ENCODE data around the gene TPM3. TPM values are rescaled to one million over a fixed set of nuclear protein-coding genes. Genes with fewer than 3 reads are reported as not detected.

The TPM3 gene
- total RNA-seq, 4 donors from 2014 or later = 156 to 192 (median 181) TPM

GRCh38 chr1:154221278-154222001, 29.5 kb upstream of the TPM3 start:
- peak overlapping the region; percentile 68 for H3K4me3 ChIP-seq
- H3K27ac ChIP-seq = peak overlapping the region; percentile 98
- no peaks in the 10 kb centered on the region for H3K9me3 ChIP-seq
- no peaks in the 10 kb centered on the region for H3K27me3 ChIP-seq
- 2% methylated on average over 22 of the region's 28 CpGs for WGBS
- TF ChIP-seq POLR2A (IDR thresholded peaks at IDR 0.05) (no peak), EP300 (IDR thresholded peaks at IDR 0.05) (no peak), POLR2AphosphoS5 (IDR thresholded peaks at IDR 0.05) (no peak), CTCF (IDR thresholded peaks at IDR 0.05) (no peak)
- H3K36me3 ChIP-seq = peaks cover 22% of the 10 kb centered on the region
- peaks cover 64% of the 10 kb centered on the region for H3K4me1 ChIP-seq
- peak; percentile 86 to 88 for DNase-seq (ENCODE audit: low spot score in 2 of 2)

GRCh38 chr1:154220970-154221277, 29.0 kb upstream of the TPM3 start:
- Histone ChIP-seq H3K4me3 (peak overlapping the region; percentile 68), H3K9me3 (no peaks in the 10 kb centered on the region), H3K27ac (peak overlapping the region; percentile 98), H3K4me1 (peaks cover 62% of the 10 kb centered on the region), H3K27me3 (no peaks in the 10 kb centered on the region), H3K36me3 (peaks cover 21% of the 10 kb centered on the region)
- WGBS = 3% methylated on average over 24 of the region's 33 CpGs
- DNase-seq (ENCODE audit: low spot score in 2 of 2) = no peak
- TF ChIP-seq EP300 (IDR thresholded peaks at IDR 0.05) (no peak), POLR2AphosphoS5 (IDR thresholded peaks at IDR 0.05) (no peak), CTCF (IDR thresholded peaks at IDR 0.05) (no peak), POLR2A (IDR thresholded peaks at IDR 0.05) (no peak)

- H3K9me3 ChIP-seq = no peaks in the 10 kb centered on the region
- H3K4me1 ChIP-seq = peaks cover 58% of the 10 kb centered on the region
- no peaks in the 10 kb centered on the region for H3K27me3 ChIP-seq
- peak within 1 kb of the TSS; percentile 98 for H3K27ac ChIP-seq
- H3K36me3 ChIP-seq = peaks cover 15% of the 10 kb centered on the region
- TF ChIP-seq POLR2A (IDR thresholded peaks at IDR 0.05) (peak; percentile 45 to 84), CTCF (IDR thresholded peaks at IDR 0.05) (no peak), POLR2AphosphoS5 (IDR thresholded peaks at IDR 0.05) (peak; percentile 31 to 99 (median 82)), EP300 (IDR thresholded peaks at IDR 0.05) (peak; percentile 93)
- peak within 1 kb of the TSS; percentile 68 for H3K4me3 ChIP-seq
- peak; percentile 99 for DNase-seq (ENCODE audit: low spot score in 2 of 2)
- under 1% methylated on average over 55 of the region's 73 CpGs for WGBS
Measured at GRCh38 chr1:154220071-154220969, 28.4 kb upstream of the TPM3 start, which contains the start of gene UBAP2L. TSS of gene UBAP2L (plus strand) at chr1:154220955. CDS start at chr1:154225124, 4,169 bp downstream.

- H3K36me3 ChIP-seq = peaks cover 14% of the 10 kb centered on the region
- WGBS = 7% methylated on average over 5 of the region's 5 CpGs
- H3K27ac ChIP-seq = peak overlapping the region; percentile 98
- no peak for DNase-seq (ENCODE audit: low spot score in 2 of 2)
- TF ChIP-seq POLR2AphosphoS5 (IDR thresholded peaks at IDR 0.05) (no peak), POLR2A (IDR thresholded peaks at IDR 0.05) (no peak), EP300 (IDR thresholded peaks at IDR 0.05) (no peak), CTCF (IDR thresholded peaks at IDR 0.05) (no peak)
- H3K4me3 ChIP-seq = peak overlapping the region; percentile 68
- no peaks in the 10 kb centered on the region for H3K9me3 ChIP-seq
- no peaks in the 10 kb centered on the region for H3K27me3 ChIP-seq
- H3K4me1 ChIP-seq = peaks cover 55% of the 10 kb centered on the region
Measured at GRCh38 chr1:154219541-154219940, 27.6 kb upstream of the TPM3 start.

GRCh38 chr1:154218545-154218944, 26.6 kb upstream of the TPM3 start:
- no peak for DNase-seq (ENCODE audit: low spot score in 2 of 2)
- Histone ChIP-seq H3K27me3 (no peaks in the 10 kb centered on the region), H3K4me3 (peak overlapping the region; percentile 68), H3K36me3 (peaks cover 23% of the 10 kb centered on the region), H3K27ac (no peak overlapping the region), H3K4me1 (peaks cover 45% of the 10 kb centered on the region), H3K9me3 (no peaks in the 10 kb centered on the region)
- WGBS = 59% methylated on average over 3 of the region's 3 CpGs
- TF ChIP-seq POLR2A (IDR thresholded peaks at IDR 0.05) = no peak
- TF ChIP-seq POLR2AphosphoS5 (IDR thresholded peaks at IDR 0.05) = no peak
- no peak for TF ChIP-seq CTCF (IDR thresholded peaks at IDR 0.05)
